ENCODE measurements around the gene NOS2.

Gene NOS2

GRCh38 chr17:27782791-27783206, 17.5 kb downstream of the NOS2 start:
- 0 out of 2 replicates have a peak, but pooled peaks cover 3% of the 10 kb centered on the region for H3K27me3 ChIP-seq (ENCODE audit: control insufficient read depth, low read length)
- H3K4me3 ChIP-seq (ENCODE audit: low read length): no peak overlapping the region
- no peaks in the 10 kb centered on the region for H3K9me2 ChIP-seq (replicated peaks; ENCODE audit: control insufficient read depth, low read length)
- H3K4me2 ChIP-seq (ENCODE audit: low read length): no peak overlapping the region
- no peaks in the 10 kb centered on the region for H3K79me2 ChIP-seq (ENCODE audit: control insufficient read depth, low read length)
- H3K36me3 ChIP-seq (ENCODE audit: control insufficient read depth, low read length): no peaks in the 10 kb centered on the region
- H4K20me1 ChIP-seq (ENCODE audit: control insufficient read depth, insufficient read depth, low read depth, low read length): no peaks in the 10 kb centered on the region
- no peaks in the 10 kb centered on the region for H3K9me3 ChIP-seq (ENCODE audit: control insufficient read depth, insufficient read depth, low read length)
- H3F3A ChIP-seq (ENCODE audit: control insufficient read depth, insufficient read depth): no peaks in the 10 kb centered on the region
- H3K27ac ChIP-seq (ENCODE audit: low read depth, low read length): no peak overlapping the region
- no peak for TF ChIP-seq CTCF (IDR thresholded peaks at IDR 0.05; ENCODE audit: low read depth, low read length, poor library complexity, severe bottlenecking)
- no peak for TF ChIP-seq EZH2phosphoT487 (IDR thresholded peaks at IDR 0.05; ENCODE audit: borderline replicate concordance, low read length)
- H3K4me1 ChIP-seq (ENCODE audit: control insufficient read depth, low read length): no peaks in the 10 kb centered on the region

- H3K9me3 ChIP-seq (ENCODE audit: control insufficient read depth, insufficient read depth, low read length): no peaks in the 10 kb centered on the region
- H3K27ac ChIP-seq (ENCODE audit: low read depth, low read length): no peak overlapping the region
- no peak overlapping the region for H3K4me3 ChIP-seq (ENCODE audit: low read length)
- no peaks in the 10 kb centered on the region for H3K4me1 ChIP-seq (ENCODE audit: control insufficient read depth, low read length)
- H3K36me3 ChIP-seq (ENCODE audit: control insufficient read depth, low read length): no peaks in the 10 kb centered on the region
- no peaks in the 10 kb centered on the region for H3K9me2 ChIP-seq (replicated peaks; ENCODE audit: control insufficient read depth, low read length)
- 0 out of 2 replicates have a peak, but pooled peaks cover 3% of the 10 kb centered on the region for H3K27me3 ChIP-seq (ENCODE audit: control insufficient read depth, low read length)
- H3F3A ChIP-seq (ENCODE audit: control insufficient read depth, insufficient read depth): no peaks in the 10 kb centered on the region
- TF ChIP-seq EZH2phosphoT487 (IDR thresholded peaks at IDR 0.05; ENCODE audit: borderline replicate concordance, low read length): no peak
- TF ChIP-seq CTCF (IDR thresholded peaks at IDR 0.05; ENCODE audit: low read depth, low read length, poor library complexity, severe bottlenecking): no peak
- H4K20me1 ChIP-seq (ENCODE audit: control insufficient read depth, insufficient read depth, low read depth, low read length): no peaks in the 10 kb centered on the region
- no peak overlapping the region for H3K4me2 ChIP-seq (ENCODE audit: low read length)
- H3K79me2 ChIP-seq (ENCODE audit: control insufficient read depth, low read length): no peaks in the 10 kb centered on the region
Observed at GRCh38 chr17:27780828-27781404, 19.4 kb downstream of the NOS2 start.

GRCh38 chr17:27780092-27780827, 20.1 kb downstream of the NOS2 start:
- Histone ChIP-seq H3K27ac (ENCODE audit: low read depth, low read length) (no peak overlapping the region), H3K36me3 (ENCODE audit: control insufficient read depth, low read length) (no peaks in the 10 kb centered on the region), H3K79me2 (ENCODE audit: control insufficient read depth, low read length) (no peaks in the 10 kb centered on the region), H3F3A (ENCODE audit: control insufficient read depth, insufficient read depth) (no peaks in the 10 kb centered on the region), H3K4me1 (ENCODE audit: control insufficient read depth, low read length) (no peaks in the 10 kb centered on the region), H3K4me3 (ENCODE audit: low read length) (no peak overlapping the region), H4K20me1 (ENCODE audit: control insufficient read depth, insufficient read depth, low read depth, low read length) (no peaks in the 10 kb centered on the region), H3K27me3 (ENCODE audit: control insufficient read depth, low read length) (0 out of 2 replicates have a peak, but pooled peaks cover 3% of the 10 kb centered on the region), H3K4me2 (ENCODE audit: low read length) (no peak overlapping the region), H3K9me3 (ENCODE audit: control insufficient read depth, insufficient read depth, low read length) (no peaks in the 10 kb centered on the region), H3K9me2 (replicated peaks; ENCODE audit: control insufficient read depth, low read length) (no peaks in the 10 kb centered on the region)
- TF ChIP-seq CTCF (IDR thresholded peaks at IDR 0.05; ENCODE audit: low read depth, low read length, poor library complexity, severe bottlenecking): no peak
- no peak for TF ChIP-seq EZH2phosphoT487 (IDR thresholded peaks at IDR 0.05; ENCODE audit: borderline replicate concordance, low read length)
